ENCODE data around the gene SPTLC2. TPM values are rescaled to one million over a fixed set of nuclear protein-coding genes. Genes with fewer than 3 reads are reported as not detected.

SPTLC2 gene
- total RNA-seq, 1 donor from 2014 or later, result 12.3 TPM

DNA sequence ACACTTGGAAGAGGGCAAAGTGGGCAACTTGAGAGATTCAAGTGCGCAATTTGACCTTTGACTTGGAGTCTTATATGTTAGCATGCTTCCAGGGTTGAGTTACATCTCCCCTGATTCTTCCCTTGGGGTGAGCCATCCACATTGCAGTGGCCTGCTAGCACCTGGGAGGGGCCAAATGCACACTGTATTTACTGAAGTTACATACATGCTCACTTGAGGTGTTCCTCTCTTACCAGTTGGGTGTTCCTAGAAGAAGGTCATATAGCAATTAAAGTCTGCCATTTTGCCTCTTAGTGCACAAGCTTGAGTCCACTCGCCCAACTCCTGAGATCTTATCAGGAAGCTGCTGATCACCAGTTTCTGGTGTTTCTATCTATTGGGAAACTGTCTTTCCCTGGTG, 13.7 kb upstream of the SPTLC2 start:
- peaks cover 9% of the 10 kb centered on the region for H3K27me3 Mint-ChIP-seq (ENCODE audit: insufficient read depth, low read depth)
- H3F3A ChIP-seq (ENCODE audit: low read depth), result no peaks in the 10 kb centered on the region
- H4K20me1 ChIP-seq (ENCODE audit: low read depth), result no peaks in the 10 kb centered on the region
- H3K4me1 ChIP-seq, result no peaks in the 10 kb centered on the region
- no peaks in the 10 kb centered on the region for H3K27me3 ChIP-seq
- H3K27ac Mint-ChIP-seq, result no peak overlapping the region
- H3K4me3 Mint-ChIP-seq, result no peak overlapping the region
- no peak overlapping the region for H3K27ac ChIP-seq
- peaks cover 36% of the 10 kb centered on the region for H3K9me3 Mint-ChIP-seq
- peaks cover 22% of the 10 kb centered on the region for H3K9me3 ChIP-seq (ENCODE audit: low read depth)
- no peak overlapping the region for H3K4me3 ChIP-seq
- no peaks in the 10 kb centered on the region for H3K4me1 Mint-ChIP-seq
- no peaks in the 10 kb centered on the region for H3K79me2 ChIP-seq (ENCODE audit: low read depth)
- DNase-seq (ENCODE audit: low spot score), result no peak
- no peaks in the 10 kb centered on the region for H3K36me3 Mint-ChIP-seq
- no peak overlapping the region for H3K4me2 ChIP-seq
- H3K9ac ChIP-seq, result no peak overlapping the region
- no peak for TF ChIP-seq CTCF (IDR thresholded peaks at IDR 0.05)
- no peak for TF ChIP-seq EZH2 (IDR thresholded peaks at IDR 0.05)
- no peak for TF ChIP-seq EZH2phosphoT487 (IDR thresholded peaks at IDR 0.05)
- H3K36me3 ChIP-seq, result no peaks in the 10 kb centered on the region
- H2AFZ ChIP-seq (replicated peaks), result no peak overlapping the region

GRCh38 chr14:77625360-77625759, 8.9 kb upstream of the SPTLC2 start:
- no peak for DNase-seq (ENCODE audit: low spot score)
- no peak overlapping the region for H3K4me3 Mint-ChIP-seq
- Histone ChIP-seq H4K20me1 (ENCODE audit: low read depth) (no peaks in the 10 kb centered on the region), H3K4me1 (no peaks in the 10 kb centered on the region), H3K9me3 (ENCODE audit: low read depth) (no peaks in the 10 kb centered on the region), H3F3A (ENCODE audit: low read depth) (no peaks in the 10 kb centered on the region), H3K27ac (no peak overlapping the region), H3K4me2 (no peak overlapping the region), H3K27me3 (no peaks in the 10 kb centered on the region), H2AFZ (replicated peaks) (no peak overlapping the region), H3K79me2 (ENCODE audit: low read depth) (no peaks in the 10 kb centered on the region), H3K9ac (no peak overlapping the region), H3K4me3 (no peak overlapping the region), H3K36me3 (no peaks in the 10 kb centered on the region)
- TF ChIP-seq EZH2 (IDR thresholded peaks at IDR 0.05) (no peak), CTCF (IDR thresholded peaks at IDR 0.05) (no peak), EZH2phosphoT487 (IDR thresholded peaks at IDR 0.05) (no peak)
- H3K9me3 Mint-ChIP-seq, result peaks cover 14% of the 10 kb centered on the region
- H3K36me3 Mint-ChIP-seq, result no peaks in the 10 kb centered on the region
- no peak overlapping the region for H3K27ac Mint-ChIP-seq
- no peaks in the 10 kb centered on the region for H3K4me1 Mint-ChIP-seq
- peaks cover 2% of the 10 kb centered on the region for H3K27me3 Mint-ChIP-seq (ENCODE audit: insufficient read depth, low read depth)

DNA sequence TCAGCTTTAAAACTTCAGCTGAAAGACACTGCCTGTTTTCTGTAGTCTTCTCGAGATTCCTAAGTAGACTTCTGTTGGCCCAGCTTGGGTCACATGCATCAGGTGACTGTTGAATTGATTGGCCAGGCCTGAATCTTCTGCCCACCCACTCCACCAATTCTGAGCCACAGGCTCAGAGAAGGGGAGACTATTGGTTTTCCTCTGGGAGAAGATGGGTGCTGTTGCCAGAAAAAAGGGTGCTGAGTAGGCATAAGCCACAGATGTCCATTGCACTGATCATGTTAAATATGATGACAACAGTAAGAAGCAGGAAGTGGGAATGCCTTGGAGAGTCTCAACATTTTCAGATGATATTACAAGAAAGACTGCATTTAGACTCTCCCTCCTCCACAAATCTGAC, 6.8 kb upstream of the SPTLC2 start:
- H3K9ac ChIP-seq, result no peak overlapping the region
- no peaks in the 10 kb centered on the region for H3K4me1 ChIP-seq
- no peaks in the 10 kb centered on the region for H3K27me3 ChIP-seq
- H3K27ac ChIP-seq, result no peak overlapping the region
- H3K9me3 Mint-ChIP-seq, result no peaks in the 10 kb centered on the region
- H3K36me3 Mint-ChIP-seq, result no peaks in the 10 kb centered on the region
- H3K36me3 ChIP-seq, result no peaks in the 10 kb centered on the region
- H2AFZ ChIP-seq (replicated peaks), result no peak overlapping the region
- no peak overlapping the region for H3K4me3 ChIP-seq
- H3K4me2 ChIP-seq, result no peak overlapping the region
- TF ChIP-seq CTCF (IDR thresholded peaks at IDR 0.05), result no peak
- no peak for TF ChIP-seq EZH2phosphoT487 (IDR thresholded peaks at IDR 0.05)
- no peak for TF ChIP-seq EZH2 (IDR thresholded peaks at IDR 0.05)
- H3K9me3 ChIP-seq (ENCODE audit: low read depth), result no peaks in the 10 kb centered on the region
- no peak for DNase-seq (ENCODE audit: low spot score)
- no peak overlapping the region for H3K27ac Mint-ChIP-seq
- H4K20me1 ChIP-seq (ENCODE audit: low read depth), result no peaks in the 10 kb centered on the region
- peaks cover 2% of the 10 kb centered on the region for H3K27me3 Mint-ChIP-seq (ENCODE audit: insufficient read depth, low read depth)
- H3K79me2 ChIP-seq (ENCODE audit: low read depth), result no peaks in the 10 kb centered on the region
- no peaks in the 10 kb centered on the region for H3K4me1 Mint-ChIP-seq
- H3F3A ChIP-seq (ENCODE audit: low read depth), result no peaks in the 10 kb centered on the region
- no peak overlapping the region for H3K4me3 Mint-ChIP-seq
